Ectodermal cell (in vitro differentiated cells): ENCODE measurements around the gene ZNF682.
"Not testable (repeated sequence)": the region's sequence is repeated elsewhere in the genome, so short reads cannot be mapped to it uniquely, and the experiment has no call there.

ENCODE experiments used
- H3K27ac ChIP-seq: 2 replicates; pipeline ENCODE4 v1.7.0; 2013; ENCODE audit warnings: mild to moderate bottlenecking, low read depth, low read length; ENCODE audit not compliant: insufficient read depth, poor library complexity, severe bottlenecking
- H3K27me3 ChIP-seq: 2 replicates; pipeline ENCODE4 v1.7.0; 2013; ENCODE audit warnings: mild to moderate bottlenecking, low read length; ENCODE audit not compliant: insufficient read depth, control insufficient read depth, poor library complexity, severe bottlenecking
- H3K36me3 ChIP-seq: one replicate; pipeline ENCODE4 v1.7.0; 2013; ENCODE audit warnings: low read length; ENCODE audit not compliant: control insufficient read depth, insufficient read depth
- H3K4me1 ChIP-seq: one replicate; pipeline ENCODE4 v1.7.0; 2013; ENCODE audit warnings: low read length; ENCODE audit not compliant: control insufficient read depth, insufficient read depth
- H3K4me3 ChIP-seq: 2 replicates; pipeline ENCODE4 v1.7.0; 2013; ENCODE audit warnings: low read depth, low read length, control low read depth; ENCODE audit not compliant: insufficient read depth
- H3K9me3 ChIP-seq: 2 replicates; pipeline ENCODE4 v1.7.0; 2013; ENCODE audit warnings: mild to moderate bottlenecking, low read length, moderate library complexity; ENCODE audit not compliant: control insufficient read depth
- WGBS, 2 experiments: methylation state at CpG; one replicate each; pipeline ENCODE4 v1.1.7; 2013; ENCODE audit warnings: missing lambda C conversion rate in 2 of 2; 5-methylcytosine and 5-hydroxymethylcytosine counted together

ZNF682 gene

GRCh38 chr19:20005741-20006140, 33.6 kb downstream of the ZNF682 start:
- Histone ChIP-seq H3K9me3 (no peaks in the 10 kb centered on the region), H3K27me3 (no peaks in the 10 kb centered on the region), H3K36me3 (peaks cover 53% of the 10 kb centered on the region), H3K27ac (no peak overlapping the region), H3K4me1 (no peaks in the 10 kb centered on the region), H3K4me3 (no peak overlapping the region)
- WGBS, 2 experiments, result 87 to 96% methylated on average over 2 of the region's 2 CpGs

- Histone ChIP-seq H3K4me1 (no peaks in the 10 kb centered on the region), H3K4me3 (no peak overlapping the region), H3K36me3 (no peaks in the 10 kb centered on the region), H3K9me3 (no peaks in the 10 kb centered on the region), H3K27ac (no peak overlapping the region), H3K27me3 (no peaks in the 10 kb centered on the region)
- 86 to 89% methylated on average over 7 of the region's 7 CpGs for WGBS, 2 experiments
These were observed 41.5 kb downstream of the ZNF682 start for GRCh38 chr19:19997656-19998268.

- H3K4me1 ChIP-seq, result no peaks in the 10 kb centered on the region
- no peaks in the 10 kb centered on the region for H3K27me3 ChIP-seq
- peaks cover 6% of the 10 kb centered on the region for H3K9me3 ChIP-seq
- H3K4me3 ChIP-seq, result no peak overlapping the region
- 87 to 89% methylated on average over 4 of the region's 4 CpGs for WGBS, 2 experiments
- no peaks in the 10 kb centered on the region for H3K36me3 ChIP-seq
- H3K27ac ChIP-seq, result no peak overlapping the region
These were observed 72.4 kb downstream of the ZNF682 start for GRCh38 chr19:19966862-19967261.

GRCh38 chr19:19966126-19966525, 73.2 kb downstream of the ZNF682 start:
- H3K4me3 ChIP-seq, H3K27me3 ChIP-seq, H3K9me3 ChIP-seq, H3K27ac ChIP-seq, H3K36me3 ChIP-seq, H3K4me1 ChIP-seq: not testable (repeated sequence)
- WGBS, 2 experiments, result 87 to 94% methylated on average over 3 of the region's 3 CpGs

GRCh38 chr19:19964416-19964815, 74.9 kb downstream of the ZNF682 start:
- WGBS, 2 experiments, result 77 to 78% methylated on average over 7 of the region's 7 CpGs

GRCh38 chr19:19959151-19959799, 80.0 kb downstream of the ZNF682 start:
- not testable (repeated sequence) for H3K36me3 ChIP-seq, H3K4me3 ChIP-seq, H3K27me3 ChIP-seq, H3K4me1 ChIP-seq, H3K9me3 ChIP-seq, H3K27ac ChIP-seq
- 25 to 28% methylated on average over 9 of the region's 9 CpGs for WGBS, 2 experiments

More at GRCh38 chr19:19964416-19964815, 74.9 kb downstream of the ZNF682 start:
- no peak overlapping the region for H3K4me3 ChIP-seq
- H3K27me3 ChIP-seq, result no peaks in the 10 kb centered on the region
- H3K4me1 ChIP-seq, result no peaks in the 10 kb centered on the region
- no peaks in the 10 kb centered on the region for H3K36me3 ChIP-seq
- peaks cover 6% of the 10 kb centered on the region for H3K9me3 ChIP-seq
- no peak overlapping the region for H3K27ac ChIP-seq

GRCh38 chr19:19957766-19958165, 81.5 kb downstream of the ZNF682 start:
- H3K36me3 ChIP-seq, H3K27me3 ChIP-seq, H3K9me3 ChIP-seq, H3K27ac ChIP-seq, H3K4me3 ChIP-seq, H3K4me1 ChIP-seq: not testable (repeated sequence)
- 94 to 97% methylated on average over 8 of the region's 8 CpGs for WGBS, 2 experiments

GRCh38 chr19:19956434-19957075, 82.8 kb downstream of the ZNF682 start:
- WGBS, 2 experiments, result 74 to 77% methylated on average over 15 of the region's 15 CpGs
- no peaks in the 10 kb centered on the region for H3K9me3 ChIP-seq
- H3K4me3 ChIP-seq, result no peak overlapping the region
- no peaks in the 10 kb centered on the region for H3K27me3 ChIP-seq
- H3K4me1 ChIP-seq, result no peaks in the 10 kb centered on the region
- H3K36me3 ChIP-seq, result no peaks in the 10 kb centered on the region
- no peak overlapping the region for H3K27ac ChIP-seq

GRCh38 chr19:19955208-19955607, 84.1 kb downstream of the ZNF682 start:
- no peak overlapping the region for H3K4me3 ChIP-seq
- no peaks in the 10 kb centered on the region for H3K9me3 ChIP-seq
- WGBS, 2 experiments, result 95 to 97% methylated on average over 9 of the region's 9 CpGs
- no peak overlapping the region for H3K27ac ChIP-seq
- no peaks in the 10 kb centered on the region for H3K36me3 ChIP-seq
- H3K4me1 ChIP-seq, result no peaks in the 10 kb centered on the region
- no peaks in the 10 kb centered on the region for H3K27me3 ChIP-seq
